AG04450 (cell line): ENCODE results near the gene CSTPP1. TPM values are rescaled to one million over a fixed set of nuclear protein-coding genes. Genes with fewer than 3 reads are reported as not detected.
A peak's percentile ranks its signal among the peaks of the same experiment; 100 is the strongest.

Source experiments
- CTCF ChIA-PET: fragments of 300-600, 350-600 bp; formaldehyde crosslinking; extraction: SDS; loops from one replicate; lab custom pipeline; 2022; ENCODE audit warnings: antibody characterized with exemption, inconsistent platforms; lab: Charles Lee
- POLR2A ChIA-PET: fragments of 350-600 bp; formaldehyde crosslinking; extraction: SDS; loops from one replicate; lab custom pipeline; 2021; ENCODE audit warnings: antibody characterized with exemption, inconsistent platforms; lab: Yijun Ruan, JAX
- DNase-seq: peaks from one replicate; pipeline ENCODE4 v3.0.0-alpha.2; 2011; ENCODE audit warnings: low read depth, low spot score
- H3K27ac ChIP-seq: one replicate; pipeline ENCODE4 v1.5.1; 2012; ENCODE audit warnings: low read depth, low read length, control low read depth
- H3K27me3 ChIP-seq: one replicate; pipeline ENCODE4 v1.6.0; 2012; ENCODE audit warnings: low read length; ENCODE audit not compliant: control insufficient read depth, insufficient read depth
- H3K4me3 ChIP-seq: 2 replicates; pipeline ENCODE4 v1.5.1; 2011; ENCODE audit warnings: mild to moderate bottlenecking, low read depth, low read length, control low read depth
- H3K9me3 ChIP-seq: 2 replicates; pipeline ENCODE4 v1.5.1; 2012; ENCODE audit warnings: low read length; ENCODE audit not compliant: control insufficient read depth, insufficient read depth
- polyA plus RNA-seq: library from polyadenylated mRNA; depleted of rRNA; stranded (reverse); fragments of >200 nt; gene quantifications from 2 replicates; pipeline ENCODE4 v1.2.3, GENCODE V29; 2011
- TF ChIP-seq, protein P1 (sequence below): IDR thresholded peaks from 2 replicates; pipeline ENCODE4 v1.5.1; 2011; ENCODE audit warnings: low read depth, low read length, control low read depth, inconsistent platforms

CSTPP1 gene
- polyA plus RNA-seq, 1 experiment, result 30.2 TPM

DNA sequence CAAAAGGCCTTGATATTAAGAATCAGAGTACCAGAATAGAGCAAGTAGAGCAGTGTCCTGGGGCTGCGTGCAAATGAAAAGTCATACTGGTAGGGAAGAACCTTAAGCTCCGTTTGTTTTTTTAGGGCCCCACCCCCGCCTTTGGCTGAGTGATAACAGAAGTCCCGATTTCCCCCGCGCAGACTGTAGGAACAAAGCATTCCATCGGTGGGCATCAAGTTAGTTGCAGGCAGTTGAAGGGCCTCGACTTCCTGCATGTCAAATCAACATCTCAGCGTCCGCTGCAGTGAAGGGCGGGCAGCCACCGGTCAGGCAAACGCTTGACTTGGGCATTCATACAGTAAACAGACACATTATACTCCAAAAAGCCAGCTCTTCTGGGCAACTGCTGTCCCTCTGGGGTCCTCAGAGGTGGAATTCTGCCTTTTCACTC, 29.9 kb upstream of the CSTPP1 start:
- H3K27me3 ChIP-seq, result no peaks in the 10 kb centered on the region
- no peak overlapping the region for H3K4me3 ChIP-seq
- ChIA-PET POLR2A (interaction anchor here (0.6 to 1.0 kb wide), 2 partner anchors 10 to 14 kb away, joined by 3 to 7 read pairs; no protein-coding TSS in a partner anchor), CTCF (interaction anchor here (1.0 to 3.1 kb wide), 3 partner anchors 10 to 247 kb away, joined by 3 to 18 read pairs (median 13); no protein-coding TSS in a partner anchor)
- H3K9me3 ChIP-seq, result no peaks in the 10 kb centered on the region
- H3K27ac ChIP-seq, result peak overlapping the region; percentile 11
- DNase-seq, result no peak
- TF ChIP-seq, protein P1, sequence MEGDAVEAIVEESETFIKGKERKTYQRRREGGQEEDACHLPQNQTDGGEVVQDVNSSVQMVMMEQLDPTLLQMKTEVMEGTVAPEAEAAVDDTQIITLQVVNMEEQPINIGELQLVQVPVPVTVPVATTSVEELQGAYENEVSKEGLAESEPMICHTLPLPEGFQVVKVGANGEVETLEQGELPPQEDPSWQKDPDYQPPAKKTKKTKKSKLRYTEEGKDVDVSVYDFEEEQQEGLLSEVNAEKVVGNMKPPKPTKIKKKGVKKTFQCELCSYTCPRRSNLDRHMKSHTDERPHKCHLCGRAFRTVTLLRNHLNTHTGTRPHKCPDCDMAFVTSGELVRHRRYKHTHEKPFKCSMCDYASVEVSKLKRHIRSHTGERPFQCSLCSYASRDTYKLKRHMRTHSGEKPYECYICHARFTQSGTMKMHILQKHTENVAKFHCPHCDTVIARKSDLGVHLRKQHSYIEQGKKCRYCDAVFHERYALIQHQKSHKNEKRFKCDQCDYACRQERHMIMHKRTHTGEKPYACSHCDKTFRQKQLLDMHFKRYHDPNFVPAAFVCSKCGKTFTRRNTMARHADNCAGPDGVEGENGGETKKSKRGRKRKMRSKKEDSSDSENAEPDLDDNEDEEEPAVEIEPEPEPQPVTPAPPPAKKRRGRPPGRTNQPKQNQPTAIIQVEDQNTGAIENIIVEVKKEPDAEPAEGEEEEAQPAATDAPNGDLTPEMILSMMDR, result no peak

DNA sequence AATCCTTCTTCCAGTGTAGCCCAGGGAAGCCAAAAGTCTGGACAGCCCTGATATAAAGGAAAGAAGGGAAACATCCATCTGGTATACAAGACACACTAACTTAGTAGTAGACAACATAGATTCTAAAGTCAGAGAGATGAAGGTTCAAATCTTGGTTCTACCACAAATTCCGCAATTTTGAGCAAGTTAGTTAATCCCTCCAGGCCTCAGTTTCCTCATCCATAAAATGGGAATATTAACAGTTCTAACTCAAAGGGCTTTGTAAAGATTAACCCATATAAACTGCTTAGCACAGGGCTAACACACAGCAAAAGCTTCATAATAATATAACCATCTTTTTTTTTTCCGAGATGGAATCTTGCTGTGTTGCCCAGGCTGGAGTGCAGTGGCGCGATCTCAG, 29.0 kb upstream of the CSTPP1 start:
- POLR2A ChIA-PET, result interaction anchor here (1.0 kb wide), 1 partner anchor 9 kb away, joined by 7 read pairs; no protein-coding TSS in a partner anchor

DNA sequence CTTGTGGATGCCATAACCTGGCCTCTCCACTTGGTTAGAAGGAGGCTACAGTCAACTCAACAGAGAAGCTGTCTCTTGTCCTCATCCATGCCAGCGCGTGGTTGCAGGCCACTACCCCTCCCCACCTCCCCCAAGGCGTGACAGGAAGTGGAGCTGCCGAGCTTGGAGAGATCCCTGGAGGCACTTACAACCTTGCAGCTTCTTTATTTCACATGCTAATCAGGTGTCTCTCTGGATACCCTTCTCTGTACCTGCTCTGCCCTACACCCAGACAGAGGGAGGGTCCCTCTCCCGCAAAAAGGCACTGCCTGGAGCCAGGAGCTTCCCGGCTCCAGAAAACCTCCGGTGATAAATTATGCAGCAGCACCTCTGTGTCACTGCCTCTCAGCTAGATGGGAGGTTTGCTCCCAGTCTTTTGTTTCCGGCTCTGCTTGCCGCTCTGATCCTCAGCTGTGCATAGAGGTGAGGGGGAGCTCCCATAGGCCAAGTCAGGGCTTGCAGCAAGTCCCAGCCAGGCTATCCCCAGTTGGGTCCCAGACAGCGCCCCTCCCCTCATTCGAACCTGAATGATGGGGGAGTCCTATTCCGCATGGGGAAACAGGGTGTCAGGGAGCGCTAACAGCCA, 23.9 kb upstream of the CSTPP1 start:
- no peak for DNase-seq
- POLR2A ChIA-PET, result no interaction called here

More for the DNA sequence above, 29.0 kb upstream of the CSTPP1 start:
- no peak overlapping the region for H3K4me3 ChIP-seq
- CTCF ChIA-PET, result interaction anchor here (2.6 to 3.1 kb wide), 2 partner anchors 9 to 246 kb away, joined by 13 to 18 read pairs; no protein-coding TSS in a partner anchor
- no peak for DNase-seq
- no peaks in the 10 kb centered on the region for H3K27me3 ChIP-seq
- H3K9me3 ChIP-seq, result no peaks in the 10 kb centered on the region
- TF ChIP-seq, protein P1, result no peak
- H3K27ac ChIP-seq, result no peak overlapping the region

DNA sequence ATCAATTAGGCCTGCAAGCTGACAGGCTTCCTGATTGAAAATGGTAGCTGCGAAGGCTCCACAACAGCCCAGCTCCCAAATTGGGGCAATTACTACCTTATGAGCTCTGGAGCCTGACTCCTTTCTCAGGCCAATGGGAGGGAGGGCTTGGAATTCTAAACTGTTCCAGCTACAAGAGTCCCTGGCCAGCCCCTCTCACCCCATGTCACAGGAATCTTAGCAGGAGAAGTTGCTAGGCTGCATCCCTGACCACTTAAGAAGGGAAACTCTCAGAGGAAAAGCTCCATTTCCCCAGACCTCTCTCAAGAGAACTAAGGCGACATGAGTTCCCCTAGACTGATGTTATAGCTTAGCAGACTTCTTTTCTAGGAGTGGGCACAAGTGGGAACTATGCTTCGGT, 23.1 kb upstream of the CSTPP1 start:
- TF ChIP-seq, protein P1, result no peak
- Histone ChIP-seq H3K4me3 (no peak overlapping the region), H3K27me3 (no peaks in the 10 kb centered on the region), H3K27ac (peak overlapping the region; percentile 21), H3K9me3 (no peaks in the 10 kb centered on the region)
- CTCF ChIA-PET, result interaction anchor here (0.5 to 2.6 kb wide), 3 partner anchors 17 to 239 kb away, joined by 3 to 23 read pairs (median 4); no protein-coding TSS in a partner anchor
- POLR2A ChIA-PET, result interaction anchor here (0.7 to 1.7 kb wide), 2 partner anchors 23 to 34 kb away, joined by 3 read pairs; partner anchors contain the start of gene CSTPP1
- DNase-seq, result no peak

More for the DNA sequence above, 23.9 kb upstream of the CSTPP1 start:
- Histone ChIP-seq H3K9me3 (no peaks in the 10 kb centered on the region), H3K27ac (no peak overlapping the region), H3K4me3 (no peak overlapping the region), H3K27me3 (no peaks in the 10 kb centered on the region)
- CTCF ChIA-PET, result interaction anchor here (1.4 to 2.6 kb wide), 2 partner anchors 16 to 240 kb away, joined by 4 to 23 read pairs; no protein-coding TSS in a partner anchor
- TF ChIP-seq, protein P1, result no peak

DNA sequence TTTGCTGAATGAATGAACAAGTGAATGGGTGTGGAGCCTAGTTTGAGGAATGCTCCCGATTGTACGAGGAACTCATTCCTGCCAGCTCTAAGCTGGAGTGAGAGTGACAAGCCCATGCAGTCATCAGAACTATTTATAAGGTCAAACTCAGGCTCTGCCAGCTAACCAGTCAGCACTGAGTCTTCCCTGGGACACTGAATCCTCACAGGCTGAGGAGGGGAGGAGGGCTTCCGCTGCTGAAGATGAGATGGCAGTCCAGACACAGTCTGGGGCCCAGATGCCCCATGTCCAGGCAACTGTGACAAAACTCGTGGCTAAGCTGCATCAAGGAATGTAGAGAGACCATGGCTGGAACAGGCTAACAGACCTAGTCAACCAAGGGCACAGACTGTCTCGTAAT, 22.2 kb upstream of the CSTPP1 start:
- CTCF ChIA-PET, result interaction anchor here (2.6 kb wide), 1 partner anchor 239 kb away, joined by 23 read pairs; no protein-coding TSS in a partner anchor
- POLR2A ChIA-PET, result interaction anchor here (0.7 to 1.7 kb wide), 2 partner anchors 22 to 33 kb away, joined by 3 read pairs; partner anchors contain the start of gene CSTPP1
- no peaks in the 10 kb centered on the region for H3K9me3 ChIP-seq
- no peaks in the 10 kb centered on the region for H3K27me3 ChIP-seq
- DNase-seq, result no peak
- no peak overlapping the region for H3K27ac ChIP-seq
- H3K4me3 ChIP-seq, result no peak overlapping the region
- TF ChIP-seq, protein P1, result no peak
